ENCODE measurements around the gene GRIN2C. TPM values are rescaled to one million over a fixed set of nuclear protein-coding genes. Genes with fewer than 3 reads are reported as not detected.
A peak's percentile ranks its signal among the peaks of the same experiment; 100 is the strongest.

Gene GRIN2C
- total RNA-seq, 1 experiment from 2014 or later = 0.11 TPM

DNA sequence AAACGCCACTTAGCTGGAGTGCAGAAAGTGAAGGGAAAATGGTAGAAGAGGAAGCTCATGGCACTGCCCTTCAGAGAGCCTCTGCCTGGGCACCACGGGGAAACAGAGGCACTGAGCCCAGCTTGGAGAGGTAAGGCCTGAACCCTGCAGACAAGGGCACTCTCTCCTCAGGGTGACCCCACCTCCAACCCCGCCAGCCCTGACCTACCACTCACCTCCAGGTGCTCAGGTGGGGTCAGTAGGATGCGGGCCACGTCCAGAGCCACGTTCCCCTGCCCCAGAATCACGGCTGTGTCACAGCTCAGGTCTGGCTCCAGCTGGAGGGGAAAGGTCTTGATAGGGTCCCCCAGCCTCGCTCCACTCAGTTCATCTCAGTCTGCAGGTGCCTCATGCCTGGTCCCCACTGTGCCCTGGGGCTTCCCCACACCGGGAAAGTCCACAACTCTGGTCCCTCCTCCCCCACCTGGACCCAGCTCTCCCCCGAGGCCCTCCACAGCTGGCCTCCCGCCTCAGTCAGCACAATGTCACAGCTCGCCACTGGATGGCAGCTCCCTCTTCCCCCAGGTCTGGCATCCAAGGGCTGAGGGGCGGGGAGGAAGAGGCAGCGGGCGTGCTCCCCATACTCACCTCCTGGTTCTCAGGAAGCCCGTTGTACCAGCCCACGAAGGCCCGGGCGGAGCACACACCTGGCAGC lies 6.0 kb upstream of the GRIN2C start:
- H3K4me3 ChIP-seq = no peak overlapping the region
- H3K4me2 ChIP-seq = no peak overlapping the region
- peaks cover 2% of the 10 kb centered on the region; the same call in 1 of the 2 replicates for H3K27me3 ChIP-seq (ENCODE audit: insufficient read depth, low read depth)
- no peaks in the 10 kb centered on the region for H3K79me2 ChIP-seq (ENCODE audit: low read depth)
- intact Hi-C loops (cut with micrococcal nuclease; ENCODE audit: unreplicated experiment) = loop anchor here (1.0 to 5.0 kb wide), 3 partner anchors 121 to 498 kb away; partner anchors contain the start of gene GPR142
- peaks cover 2% of the 10 kb centered on the region; the same call in 1 of the 2 replicates for H3F3A ChIP-seq (ENCODE audit: insufficient read depth, low read depth)
- no peaks in the 10 kb centered on the region for H3K4me1 ChIP-seq (replicated peaks; ENCODE audit: insufficient read depth)
- BruUV-seq (replicated peaks) = no TSS peak
- no peaks in the 10 kb centered on the region for H4K20me1 ChIP-seq (ENCODE audit: insufficient read depth)
- no peak for DNase-seq
- H3K9me2 ChIP-seq (ENCODE audit: insufficient read depth) = no peaks in the 10 kb centered on the region
- no peak overlapping the region for H2AFZ ChIP-seq
- H3K36me3 ChIP-seq (ENCODE audit: low read depth) = no peaks in the 10 kb centered on the region
- TF ChIP-seq, protein P1, sequence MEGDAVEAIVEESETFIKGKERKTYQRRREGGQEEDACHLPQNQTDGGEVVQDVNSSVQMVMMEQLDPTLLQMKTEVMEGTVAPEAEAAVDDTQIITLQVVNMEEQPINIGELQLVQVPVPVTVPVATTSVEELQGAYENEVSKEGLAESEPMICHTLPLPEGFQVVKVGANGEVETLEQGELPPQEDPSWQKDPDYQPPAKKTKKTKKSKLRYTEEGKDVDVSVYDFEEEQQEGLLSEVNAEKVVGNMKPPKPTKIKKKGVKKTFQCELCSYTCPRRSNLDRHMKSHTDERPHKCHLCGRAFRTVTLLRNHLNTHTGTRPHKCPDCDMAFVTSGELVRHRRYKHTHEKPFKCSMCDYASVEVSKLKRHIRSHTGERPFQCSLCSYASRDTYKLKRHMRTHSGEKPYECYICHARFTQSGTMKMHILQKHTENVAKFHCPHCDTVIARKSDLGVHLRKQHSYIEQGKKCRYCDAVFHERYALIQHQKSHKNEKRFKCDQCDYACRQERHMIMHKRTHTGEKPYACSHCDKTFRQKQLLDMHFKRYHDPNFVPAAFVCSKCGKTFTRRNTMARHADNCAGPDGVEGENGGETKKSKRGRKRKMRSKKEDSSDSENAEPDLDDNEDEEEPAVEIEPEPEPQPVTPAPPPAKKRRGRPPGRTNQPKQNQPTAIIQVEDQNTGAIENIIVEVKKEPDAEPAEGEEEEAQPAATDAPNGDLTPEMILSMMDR (conservative IDR thresholded peaks at IDR 0.05) = no peak
- no peak for TF ChIP-seq EZH2 (IDR thresholded peaks at IDR 0.05; ENCODE audit: low read depth)
- CTCF ChIA-PET = interaction anchor here (0.9 kb wide), 1 partner anchor 120 kb away, joined by 3 read pairs; no protein-coding TSS in a partner anchor
- POLR2A ChIA-PET (ENCODE audit: unreplicated experiment) = no interaction called here
- no peak overlapping the region for H3K27ac ChIP-seq
- no peaks in the 10 kb centered on the region for H3K9me3 ChIP-seq (ENCODE audit: insufficient read depth, low read depth)

GRCh38 chr17:74864866-74865395 lies 5.2 kb upstream of the GRIN2C start:
- no TSS peak for BruUV-seq (replicated peaks)
- DNase-seq = peak; percentile 43 to 68
- Histone ChIP-seq H3K79me2 (ENCODE audit: low read depth) (no peaks in the 10 kb centered on the region), H3F3A (ENCODE audit: insufficient read depth, low read depth) (peaks cover 2% of the 10 kb centered on the region; the same call in 1 of the 2 replicates), H3K4me2 (no peak overlapping the region), H3K36me3 (ENCODE audit: low read depth) (no peaks in the 10 kb centered on the region), H3K27ac (no peak overlapping the region), H4K20me1 (ENCODE audit: insufficient read depth) (no peaks in the 10 kb centered on the region), H2AFZ (no peak overlapping the region), H3K4me3 (no peak overlapping the region), H3K27me3 (ENCODE audit: insufficient read depth, low read depth) (peaks cover 5% of the 10 kb centered on the region; the same call in 1 of the 2 replicates), H3K9me2 (ENCODE audit: insufficient read depth) (no peaks in the 10 kb centered on the region), H3K4me1 (replicated peaks; ENCODE audit: insufficient read depth) (no peaks in the 10 kb centered on the region), H3K9me3 (ENCODE audit: insufficient read depth, low read depth) (no peaks in the 10 kb centered on the region)
- POLR2A ChIA-PET (ENCODE audit: unreplicated experiment) = no interaction called here
- CTCF ChIA-PET = no interaction called here
- intact Hi-C loops (cut with micrococcal nuclease; ENCODE audit: unreplicated experiment) = loop anchor here (1.0 to 5.0 kb wide), 3 partner anchors 120 to 498 kb away; partner anchors contain the start of gene GPR142
- TF ChIP-seq, protein P1 (conservative IDR thresholded peaks at IDR 0.05) = peak; percentile 97
- no peak for TF ChIP-seq EZH2 (IDR thresholded peaks at IDR 0.05; ENCODE audit: low read depth)

DNA sequence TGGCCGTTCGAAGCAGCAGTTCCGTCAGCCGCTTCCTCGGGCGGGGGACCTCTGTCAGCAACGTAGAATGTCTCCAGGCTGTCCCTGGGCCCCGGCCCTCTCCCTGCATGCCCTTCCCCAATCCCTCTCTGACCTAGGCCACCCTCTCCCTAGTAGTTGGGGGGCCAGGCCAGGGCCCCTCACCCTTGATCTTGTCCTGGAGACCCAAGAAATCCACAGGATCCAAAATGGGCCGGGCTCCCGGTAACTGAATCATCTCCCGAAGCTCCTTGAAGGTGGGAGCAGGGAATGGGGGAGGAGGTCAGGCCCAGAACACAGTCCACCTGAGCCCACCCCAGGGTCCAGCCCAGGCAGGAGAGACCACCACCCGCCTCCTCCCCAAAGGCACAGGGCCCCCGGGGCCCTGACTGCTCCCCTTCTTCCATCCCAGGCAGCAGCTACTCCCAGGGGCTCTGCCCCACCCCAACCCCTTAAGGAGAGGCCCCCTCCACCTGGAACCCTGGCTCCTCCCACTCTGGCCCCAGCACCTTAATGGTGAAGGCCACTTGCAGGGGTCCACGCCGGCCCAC lies 4.7 kb upstream of the GRIN2C start:
- CTCF ChIA-PET = interaction anchor here (0.5 to 0.6 kb wide), 2 partner anchors 89 to 97 kb away, joined by 3 to 6 read pairs; no protein-coding TSS in a partner anchor
- no peak for DNase-seq
- Histone ChIP-seq H3K79me2 (ENCODE audit: low read depth) (no peaks in the 10 kb centered on the region), H3K27me3 (ENCODE audit: insufficient read depth, low read depth) (peaks cover 7% of the 10 kb centered on the region; the same call in 1 of the 2 replicates), H3K4me2 (no peak overlapping the region), H3K9me2 (ENCODE audit: insufficient read depth) (no peaks in the 10 kb centered on the region), H3F3A (ENCODE audit: insufficient read depth, low read depth) (peaks cover 2% of the 10 kb centered on the region; the same call in 1 of the 2 replicates), H3K4me1 (replicated peaks; ENCODE audit: insufficient read depth) (no peaks in the 10 kb centered on the region), H4K20me1 (ENCODE audit: insufficient read depth) (no peaks in the 10 kb centered on the region), H3K9me3 (ENCODE audit: insufficient read depth, low read depth) (no peaks in the 10 kb centered on the region), H3K27ac (no peak overlapping the region), H3K36me3 (ENCODE audit: low read depth) (no peaks in the 10 kb centered on the region), H3K4me3 (no peak overlapping the region), H2AFZ (no peak overlapping the region)
- POLR2A ChIA-PET (ENCODE audit: unreplicated experiment) = no interaction called here
- TF ChIP-seq EZH2 (IDR thresholded peaks at IDR 0.05; ENCODE audit: low read depth) = no peak
- TF ChIP-seq, protein P1 (conservative IDR thresholded peaks at IDR 0.05) = no peak
- no TSS peak for BruUV-seq (replicated peaks)
- intact Hi-C loops (cut with micrococcal nuclease; ENCODE audit: unreplicated experiment) = loop anchor here (2.0 kb wide), 1 partner anchor 120 kb away; no protein-coding TSS in a partner anchor

Data from PC-9 (cell line).